Measurements from ENCODE around the gene TOE1.

GRCh38 chr1:45337630-45338325, 2.2 kb upstream of the TOE1 start:
- TF ChIP-seq EP300 (IDR thresholded peaks at IDR 0.05) (no peak), CTCF (IDR thresholded peaks at IDR 0.05) (no peak), POLR2A (IDR thresholded peaks at IDR 0.05) (no peak)
